ENCODE measurements around the gene ZBTB47.

The ZBTB47 gene

GRCh38 chr3:42712688-42713372 lies 59.3 kb downstream of the ZBTB47 start:
- DNase-seq (ENCODE audit: low spot score) = no peak

- no peak for DNase-seq (ENCODE audit: low spot score)
Observed at GRCh38 chr3:42713747-42714146, 60.2 kb downstream of the ZBTB47 start.

- DNase-seq (ENCODE audit: low spot score) = no peak
Observed at GRCh38 chr3:42714171-42714852, 60.8 kb downstream of the ZBTB47 start.

Measured in GM03348 (cell line).